ENCODE measurements around the gene PPARG. TPM values are rescaled to one million over a fixed set of nuclear protein-coding genes. Genes with fewer than 3 reads are reported as not detected.

The PPARG gene
- total RNA-seq, 1 donor from 2014 or later, result 0.37 TPM

DNA sequence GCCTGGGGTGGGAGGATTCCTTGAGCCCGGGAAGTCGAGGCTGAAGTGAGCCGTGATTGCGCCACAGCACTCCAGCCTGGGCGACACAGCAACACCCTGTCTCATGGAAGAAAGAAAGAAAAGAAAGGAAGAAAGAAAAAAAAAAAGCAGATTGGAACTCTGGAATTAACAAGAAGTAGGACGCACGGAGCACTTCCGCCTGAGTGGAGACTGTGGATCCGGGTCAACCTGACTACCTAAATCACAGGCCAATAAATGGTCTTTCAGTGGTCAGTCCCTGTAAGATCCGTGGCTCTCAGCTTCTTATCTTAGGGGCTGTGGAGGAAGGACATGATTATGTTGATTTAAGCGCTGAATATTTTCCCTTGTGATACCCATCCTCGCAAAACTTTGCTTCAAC lies 2.4 kb upstream of the PPARG start:
- Mint-ChIP-seq H3K36me3 (ENCODE audit: unreplicated experiment) (no peaks in the 10 kb centered on the region), H3K4me3 (ENCODE audit: unreplicated experiment) (no peak overlapping the region), H3K9me3 (ENCODE audit: unreplicated experiment) (no peaks in the 10 kb centered on the region), H3K27me3 (ENCODE audit: unreplicated experiment) (peaks cover 14% of the 10 kb centered on the region), H3K4me1 (ENCODE audit: low read depth, unreplicated experiment) (no peaks in the 10 kb centered on the region), H3K27ac (ENCODE audit: unreplicated experiment) (no peak overlapping the region)
- DNase-seq, result no peak
- no peak for TF ChIP-seq CTCF (IDR thresholded peaks at IDR 0.05; ENCODE audit: partially characterized antibody, unreplicated experiment)

DNA sequence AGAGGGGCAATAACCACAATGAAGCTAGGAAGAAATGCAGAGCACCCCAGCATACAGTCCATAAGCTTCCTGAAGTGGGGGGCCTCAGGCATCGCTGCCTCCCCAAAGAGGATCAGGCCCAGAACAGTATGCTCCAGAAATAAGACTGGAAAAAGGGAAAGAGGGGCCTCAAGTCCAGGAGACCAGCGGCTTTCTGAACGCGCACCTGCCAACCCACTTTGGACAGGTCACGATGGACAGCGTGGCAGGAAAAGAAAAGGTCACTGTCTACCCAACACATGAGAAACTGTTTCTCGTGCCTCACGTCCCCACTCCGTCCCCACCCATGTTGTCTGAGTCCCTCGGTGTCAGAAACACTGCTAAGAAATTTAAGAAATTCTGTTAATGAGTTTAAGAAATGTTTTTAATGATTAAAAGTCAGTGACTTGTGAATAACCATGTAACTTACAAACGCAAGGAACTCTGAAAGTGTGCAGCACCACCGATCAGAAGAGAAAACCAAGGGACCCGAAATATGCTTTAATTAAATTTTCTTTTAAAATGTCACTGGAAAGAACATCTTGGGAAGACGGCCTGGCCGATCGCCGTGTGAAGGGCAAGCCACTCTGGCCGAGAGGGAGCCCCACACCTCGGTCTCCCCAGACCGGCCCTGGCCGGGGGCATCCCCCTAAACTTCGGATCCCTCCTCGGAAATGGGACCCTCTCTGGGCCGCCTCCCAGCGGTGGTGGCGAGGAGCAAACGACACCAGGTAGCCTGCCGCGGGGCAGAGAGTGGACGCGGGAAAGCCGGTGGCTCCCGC lies 1.7 kb upstream of the PPARG start:
- Mint-ChIP-seq H3K9me3 (ENCODE audit: unreplicated experiment) (no peaks in the 10 kb centered on the region), H3K4me1 (ENCODE audit: low read depth, unreplicated experiment) (no peaks in the 10 kb centered on the region), H3K36me3 (ENCODE audit: unreplicated experiment) (no peaks in the 10 kb centered on the region), H3K4me3 (ENCODE audit: unreplicated experiment) (peak overlapping the region; percentile 81), H3K27ac (ENCODE audit: unreplicated experiment) (no peak overlapping the region), H3K27me3 (ENCODE audit: unreplicated experiment) (peaks cover 14% of the 10 kb centered on the region)
- DNase-seq, result peak; percentile 41
- TF ChIP-seq CTCF (IDR thresholded peaks at IDR 0.05; ENCODE audit: partially characterized antibody, unreplicated experiment), result no peak

DNA sequence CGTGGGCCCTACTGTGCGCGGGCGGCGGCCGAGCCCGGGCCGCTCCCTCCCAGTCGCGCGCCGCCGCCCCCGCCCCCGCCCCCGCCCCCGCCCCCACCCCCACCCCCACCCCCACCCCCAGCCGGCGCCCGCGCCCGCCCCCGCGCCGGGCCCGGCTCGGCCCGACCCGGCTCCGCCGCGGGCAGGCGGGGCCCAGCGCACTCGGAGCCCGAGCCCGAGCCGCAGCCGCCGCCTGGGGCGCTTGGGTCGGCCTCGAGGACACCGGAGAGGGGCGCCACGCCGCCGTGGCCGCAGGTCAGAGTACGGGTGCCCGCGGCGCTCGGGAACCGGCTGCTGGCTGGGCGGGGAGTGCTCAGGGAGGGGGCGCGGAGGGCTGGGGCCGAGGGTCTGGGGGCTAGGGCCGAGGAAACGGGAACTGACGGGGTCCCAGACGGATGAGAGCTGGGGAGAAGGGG lies 1.1 kb upstream of the PPARG start:
- no peaks in the 10 kb centered on the region for H3K9me3 Mint-ChIP-seq (ENCODE audit: unreplicated experiment)
- peak; percentile 57 for DNase-seq
- H3K36me3 Mint-ChIP-seq (ENCODE audit: unreplicated experiment), result no peaks in the 10 kb centered on the region
- no peak for TF ChIP-seq CTCF (IDR thresholded peaks at IDR 0.05; ENCODE audit: partially characterized antibody, unreplicated experiment)
- peaks cover 17% of the 10 kb centered on the region for H3K27me3 Mint-ChIP-seq (ENCODE audit: unreplicated experiment)
- H3K4me3 Mint-ChIP-seq (ENCODE audit: unreplicated experiment), result peak overlapping the region; percentile 81
- H3K4me1 Mint-ChIP-seq (ENCODE audit: low read depth, unreplicated experiment), result no peaks in the 10 kb centered on the region
- no peak overlapping the region for H3K27ac Mint-ChIP-seq (ENCODE audit: unreplicated experiment)

- Mint-ChIP-seq H3K4me1 (ENCODE audit: low read depth, unreplicated experiment) (no peaks in the 10 kb centered on the region), H3K27me3 (ENCODE audit: unreplicated experiment) (peaks cover 18% of the 10 kb centered on the region)
- TF ChIP-seq CTCF (IDR thresholded peaks at IDR 0.05; ENCODE audit: partially characterized antibody, unreplicated experiment), result no peak
These were observed 654 bp downstream of the PPARG start for GRCh38 chr3:12289524-12289923.

DNA sequence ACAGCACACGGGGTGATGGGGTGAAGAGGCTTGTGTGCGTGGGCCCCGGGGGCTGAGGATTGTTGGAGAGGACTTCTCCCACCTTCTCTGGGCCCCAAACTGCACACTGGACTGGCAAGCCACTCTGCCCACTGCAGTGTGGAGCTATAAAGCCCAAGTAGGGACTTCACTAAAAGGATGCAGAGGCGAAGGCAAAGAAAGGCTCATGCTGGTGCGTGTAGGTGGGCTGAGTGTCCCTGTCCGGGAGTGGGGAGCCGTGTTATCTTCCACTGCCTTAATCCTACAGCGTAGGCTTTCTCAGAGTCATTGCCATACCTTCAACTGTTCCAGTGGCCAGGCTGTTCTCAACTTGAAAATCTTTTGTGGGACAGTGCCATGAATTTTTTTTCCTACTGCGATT lies 3.9 kb downstream of the PPARG start:
- H3K4me1 Mint-ChIP-seq (ENCODE audit: low read depth, unreplicated experiment), result no peaks in the 10 kb centered on the region
- H3K9me3 Mint-ChIP-seq (ENCODE audit: unreplicated experiment), result no peaks in the 10 kb centered on the region
- no peak overlapping the region for H3K27ac Mint-ChIP-seq (ENCODE audit: unreplicated experiment)
- no peaks in the 10 kb centered on the region for H3K36me3 Mint-ChIP-seq (ENCODE audit: unreplicated experiment)
- DNase-seq, result no peak
- H3K4me3 Mint-ChIP-seq (ENCODE audit: unreplicated experiment), result no peak overlapping the region
- TF ChIP-seq CTCF (IDR thresholded peaks at IDR 0.05; ENCODE audit: partially characterized antibody, unreplicated experiment), result no peak
- H3K27me3 Mint-ChIP-seq (ENCODE audit: unreplicated experiment), result peaks cover 11% of the 10 kb centered on the region

More at GRCh38 chr3:12289524-12289923, 654 bp downstream of the PPARG start:
- DNase-seq, result no peak
- Mint-ChIP-seq H3K36me3 (ENCODE audit: unreplicated experiment) (no peaks in the 10 kb centered on the region), H3K9me3 (ENCODE audit: unreplicated experiment) (no peaks in the 10 kb centered on the region), H3K27ac (ENCODE audit: unreplicated experiment) (no peak overlapping the region), H3K4me3 (ENCODE audit: unreplicated experiment) (peak overlapping the region; percentile 69)

Data from glutamatergic neuron (in vitro differentiated cells).